ENCODE data around the gene EPB41L4A.
"Not testable (repeated sequence)": the region's sequence is repeated elsewhere in the genome, so short reads cannot be mapped to it uniquely, and the experiment has no call there.

EPB41L4A gene

DNA sequence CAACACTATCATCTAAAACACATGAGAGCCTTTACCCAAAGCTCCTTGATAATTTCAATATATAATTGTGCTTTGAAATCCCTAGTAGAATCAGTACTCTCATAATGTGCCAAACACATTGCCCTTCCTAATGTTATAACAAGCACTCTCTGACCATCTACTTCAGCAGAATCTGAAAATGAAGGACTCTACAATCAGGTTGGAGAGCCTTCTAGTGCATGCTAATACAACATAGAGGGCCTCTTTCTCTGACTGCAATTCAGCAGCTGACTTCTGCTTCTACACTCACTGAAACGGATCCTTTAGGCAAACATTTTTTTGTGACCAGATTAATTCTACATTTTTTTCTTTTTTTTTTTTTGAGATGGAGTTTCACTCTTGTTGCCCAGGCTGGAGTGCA is 155.6 kb downstream of the EPB41L4A start:
- DNase-seq (ENCODE audit: low read depth in 1 of 2, low spot score in 1 of 2): no peak

DNA sequence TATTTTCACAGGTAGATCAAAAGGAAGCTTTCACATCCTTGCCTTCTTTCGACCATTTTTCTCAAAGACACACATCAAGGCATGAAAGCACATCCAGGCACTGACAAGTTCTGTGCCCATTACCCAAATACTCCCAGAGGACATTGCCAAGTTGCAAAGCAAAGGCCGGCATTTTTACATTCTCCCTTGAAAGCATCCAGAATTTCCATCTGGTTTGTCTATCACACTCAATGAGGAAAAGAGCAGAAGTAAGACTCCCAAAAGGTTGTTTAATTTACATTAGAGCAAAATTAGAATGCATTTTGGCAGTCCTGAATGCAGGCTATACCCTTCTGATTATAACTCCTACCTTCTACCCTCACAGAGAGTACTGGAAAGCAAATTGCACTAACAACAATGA is 160.5 kb downstream of the EPB41L4A start:
- DNase-seq (ENCODE audit: low read depth in 1 of 2, low spot score in 1 of 2): no peak

DNA sequence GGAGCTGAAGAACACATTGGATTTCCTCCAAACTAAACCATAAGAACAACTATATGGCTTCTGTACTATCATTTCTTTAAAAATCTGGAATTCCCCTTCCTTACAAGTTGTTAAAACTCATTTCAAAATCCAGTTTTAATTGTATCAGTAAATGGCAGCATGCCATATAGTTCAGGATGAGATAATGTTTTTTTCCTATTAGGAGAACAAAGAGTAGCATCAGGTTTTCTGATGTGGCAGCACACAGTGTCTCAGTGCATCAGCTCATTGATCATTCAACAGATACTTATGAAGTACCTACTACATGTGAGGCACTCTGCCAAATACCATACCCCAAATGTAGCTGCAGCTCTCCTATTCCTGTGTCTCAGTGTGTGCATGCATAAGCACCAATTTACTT is 161.1 kb downstream of the EPB41L4A start:
- no peak for DNase-seq (ENCODE audit: low read depth in 1 of 2, low spot score in 1 of 2)

GRCh38 chr5:112257005-112257404 is 162.1 kb downstream of the EPB41L4A start:
- no peak for DNase-seq (ENCODE audit: low read depth in 1 of 2, low spot score in 1 of 2)

GRCh38 chr5:112254303-112254702 is 164.8 kb downstream of the EPB41L4A start:
- DNase-seq (ENCODE audit: low read depth in 1 of 2, low spot score in 1 of 2): no peak

GRCh38 chr5:112253478-112254250 is 165.4 kb downstream of the EPB41L4A start:
- no peak for DNase-seq (ENCODE audit: low read depth in 1 of 2, low spot score in 1 of 2)

DNA sequence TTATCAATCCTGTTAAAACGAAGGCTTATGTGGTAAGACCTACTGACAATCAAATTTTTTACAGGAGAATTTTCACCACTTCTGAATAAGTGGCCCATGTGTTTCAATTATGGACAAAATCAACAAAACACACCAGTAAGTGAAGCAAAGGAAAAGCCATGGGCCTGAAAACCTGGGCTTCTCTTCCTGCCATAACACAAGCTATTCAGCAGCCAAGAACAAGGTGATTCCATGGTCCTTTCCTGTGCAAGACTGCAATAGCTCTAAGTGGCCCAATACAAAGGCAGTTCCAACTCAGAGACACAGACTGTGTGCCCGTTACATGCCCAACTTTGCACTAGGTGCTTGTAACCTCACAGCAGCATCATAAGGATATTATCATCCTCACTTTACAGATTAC is 168.5 kb downstream of the EPB41L4A start:
- DNase-seq (ENCODE audit: low read depth in 1 of 2, low spot score in 1 of 2): no peak

DNA sequence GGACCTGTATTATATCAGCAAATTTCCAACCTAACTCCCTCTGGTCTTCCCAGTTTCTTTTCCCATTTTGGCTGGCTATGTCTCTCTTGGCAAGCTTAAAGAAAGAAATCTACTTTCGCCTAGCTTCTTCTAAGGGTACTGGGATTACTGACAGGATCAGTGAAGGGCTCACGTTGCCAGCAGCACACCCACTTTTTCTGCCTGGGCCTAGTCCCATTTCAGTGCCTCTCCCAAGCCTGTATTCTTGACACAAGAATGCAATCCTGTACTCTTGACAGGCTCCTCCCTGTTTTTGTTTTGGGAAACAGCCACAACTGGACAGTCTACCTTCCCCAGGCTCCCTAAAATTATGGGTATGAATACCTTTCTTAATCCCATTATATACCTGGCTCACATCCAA is 170.5 kb downstream of the EPB41L4A start:
- DNase-seq (ENCODE audit: low read depth in 1 of 2, low spot score in 1 of 2): no peak

GRCh38 chr5:112247960-112248359 is 171.1 kb downstream of the EPB41L4A start:
- no peak for DNase-seq (ENCODE audit: low read depth in 1 of 2, low spot score in 1 of 2)

DNA sequence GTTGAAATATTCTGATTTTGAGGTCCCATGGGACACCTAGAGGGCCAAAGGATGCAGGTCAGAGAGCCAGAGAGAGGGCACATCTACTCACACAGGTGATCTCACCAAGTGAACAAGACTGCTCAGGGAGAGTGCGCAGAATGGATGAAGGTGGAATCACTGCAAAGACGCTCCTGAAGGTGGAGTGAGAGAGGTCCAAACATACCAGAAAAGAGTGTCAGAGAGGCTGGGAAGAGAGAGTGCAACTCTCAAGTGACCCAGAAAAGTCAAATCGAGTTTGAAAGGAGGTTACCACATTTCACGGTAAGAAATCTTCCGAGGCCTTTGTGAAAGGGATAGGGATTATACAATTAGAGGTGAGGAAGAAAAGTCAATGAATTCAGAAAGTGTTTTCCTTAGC is 173.4 kb downstream of the EPB41L4A start:
- DNase-seq (ENCODE audit: low read depth in 1 of 2, low spot score in 1 of 2): no peak

DNA sequence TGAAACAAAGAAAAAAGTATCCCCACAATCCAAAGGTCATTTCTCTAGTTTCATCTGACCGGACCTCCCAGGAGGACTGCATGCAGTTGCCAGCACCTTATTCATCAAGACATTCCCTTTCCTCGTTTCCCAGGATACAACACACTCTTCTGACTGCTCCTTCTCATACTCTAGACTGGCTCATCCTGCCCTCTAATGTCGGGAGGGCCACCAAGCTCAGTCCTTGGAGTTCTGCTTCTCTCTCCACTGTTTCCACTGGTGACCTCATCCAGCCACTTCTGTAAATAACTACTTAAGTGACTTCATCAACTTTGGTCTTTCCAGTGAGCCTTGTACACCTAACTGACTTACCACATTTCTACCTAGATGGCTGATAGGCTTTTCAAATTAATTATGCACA is 179.1 kb downstream of the EPB41L4A start:
- no peak for DNase-seq (ENCODE audit: low read depth in 1 of 2, low spot score in 1 of 2)

- DNase-seq (ENCODE audit: low read depth in 1 of 2, low spot score in 1 of 2): no peak
Measured at GRCh38 chr5:112238473-112238872, 180.6 kb downstream of the EPB41L4A start.

GRCh38 chr5:112237456-112237855 is 181.6 kb downstream of the EPB41L4A start:
- DNase-seq (ENCODE audit: low read depth in 1 of 2, low spot score in 1 of 2): no peak

DNA sequence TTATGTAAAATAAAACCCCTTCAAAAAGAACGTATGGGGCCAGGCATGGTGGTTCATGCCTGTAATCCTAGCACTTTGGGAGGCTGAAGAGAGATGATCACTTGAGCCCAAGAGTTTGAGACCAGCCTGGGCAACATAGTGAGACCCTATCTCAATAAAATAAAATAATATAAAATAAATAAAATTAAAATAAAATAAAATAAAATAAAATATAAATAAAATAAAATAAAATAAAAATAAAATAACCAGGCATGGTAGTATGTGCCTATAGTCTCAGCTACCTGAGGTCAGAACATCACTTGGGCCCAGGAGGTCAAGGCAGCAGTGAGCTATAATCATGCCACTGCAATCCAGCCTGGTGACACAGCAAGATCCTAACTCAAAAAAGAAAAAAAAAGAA is 185.1 kb downstream of the EPB41L4A start:
- no peak for DNase-seq (ENCODE audit: low read depth in 1 of 2, low spot score in 1 of 2)

DNA sequence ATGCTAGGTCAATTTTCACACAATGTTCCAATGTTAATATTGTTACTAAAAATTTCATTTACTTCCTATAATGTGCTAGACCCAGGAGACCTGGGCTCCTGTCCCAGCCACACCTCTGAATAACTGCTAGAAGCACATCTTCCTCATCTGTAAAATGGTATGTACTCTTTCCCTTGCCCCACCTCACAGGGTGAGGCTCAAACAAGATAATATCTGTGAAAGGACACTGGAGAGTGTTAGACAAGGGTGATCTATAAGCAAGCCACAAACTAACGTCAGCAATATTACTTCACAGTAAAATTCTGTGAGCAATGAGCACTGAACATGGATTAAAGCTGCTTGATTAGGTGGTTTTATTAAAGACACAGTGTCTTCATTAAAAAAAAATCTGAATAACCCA is 186.4 kb downstream of the EPB41L4A start:
- no peak for DNase-seq (ENCODE audit: low read depth in 1 of 2, low spot score in 1 of 2)

DNA sequence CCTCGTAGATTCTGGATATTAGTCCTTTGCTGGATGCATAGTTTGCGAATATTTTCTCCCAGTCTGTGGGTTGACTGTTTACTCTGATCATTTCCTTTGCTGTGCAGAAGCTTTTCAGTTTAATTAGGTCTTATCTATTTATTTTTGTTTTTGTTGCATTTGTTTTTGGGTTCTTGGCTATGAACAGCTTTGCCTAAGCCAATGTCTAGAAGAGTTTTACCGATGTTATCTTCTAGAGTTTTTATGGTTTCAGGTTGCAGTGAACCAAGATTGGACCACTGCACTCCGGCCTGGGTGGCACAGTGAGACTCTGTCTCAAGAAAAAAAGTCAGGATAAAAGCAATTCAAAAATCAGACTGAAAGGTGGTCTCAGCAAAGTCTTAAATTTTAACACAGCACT is 188.5 kb downstream of the EPB41L4A start:
- DNase-seq (ENCODE audit: low read depth in 1 of 2, low spot score in 1 of 2): no peak

DNA sequence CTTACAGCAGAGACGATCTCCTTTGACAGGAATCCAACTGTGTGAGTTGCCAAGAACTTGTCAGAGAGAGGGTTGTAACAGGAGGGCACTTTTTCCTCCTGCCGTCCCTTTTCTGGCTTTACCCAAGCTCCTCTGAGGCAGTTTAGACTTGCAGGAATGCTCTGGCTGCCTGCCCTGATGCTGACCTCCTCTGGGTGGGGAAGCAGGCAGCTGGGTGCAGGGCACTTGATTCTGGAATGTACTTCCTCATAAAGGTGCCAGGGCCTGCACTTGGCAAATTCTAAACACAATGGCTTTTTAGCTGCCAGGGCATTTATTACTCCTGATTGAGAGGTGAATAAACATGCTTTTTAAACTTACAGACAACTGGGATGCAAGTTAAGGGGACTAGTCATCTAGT is 190.4 kb downstream of the EPB41L4A start:
- DNase-seq (ENCODE audit: low read depth in 1 of 2, low spot score in 1 of 2): no peak

GRCh38 chr5:112227911-112228631 is 191.0 kb downstream of the EPB41L4A start:
- DNase-seq (ENCODE audit: low read depth in 1 of 2, low spot score in 1 of 2): no peak

GRCh38 chr5:112226215-112226614 is 192.9 kb downstream of the EPB41L4A start:
- no peak for DNase-seq (ENCODE audit: low read depth in 1 of 2, low spot score in 1 of 2)

- not testable (repeated sequence) for DNase-seq (ENCODE audit: low read depth in 1 of 2, low spot score in 1 of 2)
Measured at GRCh38 chr5:112222997-112223396, 196.1 kb downstream of the EPB41L4A start.

DNA sequence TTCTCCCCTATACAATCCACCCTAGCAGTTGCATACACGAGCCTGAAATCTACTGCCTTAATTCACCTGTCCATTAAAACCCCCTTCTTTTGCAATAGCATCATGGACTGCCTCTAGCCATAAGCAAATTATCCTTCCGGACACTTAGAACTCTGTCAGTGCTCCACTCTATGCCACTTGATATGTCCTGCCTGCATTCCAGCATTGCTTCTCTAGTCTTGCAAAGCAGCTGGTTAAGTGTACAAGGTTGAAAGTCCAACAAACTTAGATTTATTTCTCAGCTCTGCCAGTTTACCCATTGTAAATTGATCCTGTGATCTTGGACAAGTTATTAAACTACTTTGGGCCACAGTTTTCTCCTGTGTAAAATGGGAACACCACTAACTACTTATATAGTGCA is 197.9 kb downstream of the EPB41L4A start:
- DNase-seq (ENCODE audit: low read depth in 1 of 2, low spot score in 1 of 2): no peak

DNA sequence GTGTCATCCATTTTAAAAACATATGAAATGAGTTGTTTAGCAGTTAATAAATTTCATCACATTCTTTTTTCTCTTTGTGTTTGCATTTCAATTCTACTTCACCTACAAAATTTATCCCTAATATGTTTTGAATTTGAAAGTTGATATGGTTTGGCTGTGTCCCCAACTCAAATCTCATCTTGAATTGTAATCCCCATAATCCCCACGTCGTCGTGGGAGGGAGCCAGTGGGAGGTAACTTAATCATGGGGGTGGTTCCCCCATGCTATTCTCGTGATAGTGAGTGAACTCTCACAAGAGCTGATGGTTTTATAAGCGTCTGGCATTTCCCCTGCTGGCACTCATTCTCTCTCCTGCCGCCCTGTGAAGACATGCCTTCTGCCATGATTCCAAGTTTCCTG is 200.1 kb downstream of the EPB41L4A start:
- no peak for DNase-seq (ENCODE audit: low read depth in 1 of 2, low spot score in 1 of 2)
